ENCODE measurements around the gene RMDN3.

The RMDN3 gene

GRCh38 chr15:40714144-40714543, 40.9 kb downstream of the RMDN3 start:
- intact Hi-C loops (cut with DNase I), result no loop called here
- DNase-seq, result no peak

- DNase-seq, result no peak
- intact Hi-C loops (cut with DNase I), result no loop called here
These were observed 48.9 kb downstream of the RMDN3 start for GRCh38 chr15:40706121-40706520.

- DNase-seq, result no peak
- intact Hi-C loops (cut with DNase I), result no loop called here
These were observed 53.0 kb downstream of the RMDN3 start for GRCh38 chr15:40702077-40702476.

DNA sequence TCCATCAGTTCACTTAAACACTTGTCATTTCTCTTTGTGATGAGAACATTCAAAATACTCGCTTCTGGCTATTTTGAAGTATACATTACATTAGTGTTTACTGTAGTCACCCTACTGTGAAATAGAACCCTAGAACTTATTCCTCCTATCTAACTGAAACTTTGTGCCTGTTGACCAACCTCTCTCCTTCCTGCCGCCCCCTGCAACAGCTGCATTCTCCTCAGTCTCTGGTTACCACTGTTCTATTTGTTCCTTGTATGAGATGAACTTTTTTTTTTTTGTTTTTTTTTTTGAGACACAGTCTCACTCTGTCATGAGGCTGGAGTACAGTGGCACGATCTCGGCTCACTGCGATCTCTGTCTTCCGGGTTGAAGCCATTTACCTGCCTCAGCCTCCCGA, 57.1 kb downstream of the RMDN3 start:
- intact Hi-C loops (cut with DNase I), result loop anchor here (10.0 kb wide), 1 partner anchor 133 kb away; the partner anchor contains the start of genes CCDC32 and RPUSD2
- DNase-seq, result no peak

- intact Hi-C loops (cut with DNase I), result loop anchor here (10.0 kb wide), 1 partner anchor 131 kb away; the partner anchor contains the start of genes CCDC32 and RPUSD2
These were observed 58.8 kb downstream of the RMDN3 start for GRCh38 chr15:40696228-40696627.

DNA sequence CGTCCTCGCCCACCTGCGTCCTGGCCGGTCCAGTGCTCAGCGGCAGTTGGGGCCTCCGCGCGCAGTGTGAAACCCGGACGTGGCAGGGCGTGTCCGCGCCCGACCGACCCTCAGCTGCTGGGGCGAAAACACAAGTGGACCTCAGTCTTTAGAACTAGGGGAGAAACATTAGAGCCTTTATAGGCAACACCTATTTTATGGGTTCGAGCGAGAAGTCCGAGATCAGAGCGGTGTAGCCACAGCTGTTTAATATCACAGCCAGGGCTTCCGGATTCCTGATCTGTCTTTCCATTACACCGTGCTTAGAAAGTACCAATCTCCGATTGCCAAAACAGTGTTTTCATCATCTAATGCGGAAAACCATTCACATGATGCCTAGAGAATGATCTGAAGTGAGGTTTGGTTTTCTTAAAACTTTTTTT, 59.6 kb downstream of the RMDN3 start:
- DNase-seq, result no peak
- intact Hi-C loops (cut with DNase I), result loop anchor here (10.0 kb wide), 1 partner anchor 131 kb away; the partner anchor contains the start of genes CCDC32 and RPUSD2

More at GRCh38 chr15:40696228-40696627, 58.8 kb downstream of the RMDN3 start:
- DNase-seq, result no peak

- DNase-seq, result peak; percentile 81 to 99 (median 90)
- intact Hi-C loops (cut with DNase I), result loop anchor here (1.0 to 10.0 kb wide), 3 partner anchors 112 to 197 kb away; partner anchors contain the start of genes CCDC32, DNAJC17, RPUSD2 and VPS18
These were observed 60.2 kb downstream of the RMDN3 start, which contains the start of gene RAD51 for GRCh38 chr15:40694688-40695468. TSS of gene RAD51 (plus strand) at chr15:40695174. CDS start at chr15:40698759, 3,585 bp downstream.

- intact Hi-C loops (cut with DNase I), result loop anchor here (1.0 to 10.0 kb wide), 3 partner anchors 113 to 198 kb away; partner anchors contain the start of genes CCDC32, DNAJC17, RPUSD2 and VPS18
- DNase-seq, result no peak
These were observed 61.0 kb downstream of the RMDN3 start for GRCh38 chr15:40693904-40694687.

GRCh38 chr15:40691737-40692136, 63.3 kb downstream of the RMDN3 start:
- intact Hi-C loops (cut with DNase I), result loop anchor here (5.0 to 10.0 kb wide), 2 partner anchors 127 to 201 kb away; partner anchors contain the start of genes CCDC32, RPUSD2 and VPS18
- DNase-seq, result no peak

- DNase-seq, result no peak
- intact Hi-C loops (cut with DNase I), result no loop called here
These were observed 65.9 kb downstream of the RMDN3 start for GRCh38 chr15:40688932-40689799.

Data from posterior cingulate gyrus (tissue), 11 donors.